ENCODE results near the gene MFSD11. TPM values are rescaled to one million over a fixed set of nuclear protein-coding genes. Genes with fewer than 3 reads are reported as not detected.
"Not testable (repeated sequence)": the region's sequence is repeated elsewhere in the genome, so short reads cannot be mapped to it uniquely, and the experiment has no call there.

The MFSD11 gene
- total and polyA plus RNA-seq, 7 donors: 10.1 to 27.4 (median 20.7) TPM

DNA sequence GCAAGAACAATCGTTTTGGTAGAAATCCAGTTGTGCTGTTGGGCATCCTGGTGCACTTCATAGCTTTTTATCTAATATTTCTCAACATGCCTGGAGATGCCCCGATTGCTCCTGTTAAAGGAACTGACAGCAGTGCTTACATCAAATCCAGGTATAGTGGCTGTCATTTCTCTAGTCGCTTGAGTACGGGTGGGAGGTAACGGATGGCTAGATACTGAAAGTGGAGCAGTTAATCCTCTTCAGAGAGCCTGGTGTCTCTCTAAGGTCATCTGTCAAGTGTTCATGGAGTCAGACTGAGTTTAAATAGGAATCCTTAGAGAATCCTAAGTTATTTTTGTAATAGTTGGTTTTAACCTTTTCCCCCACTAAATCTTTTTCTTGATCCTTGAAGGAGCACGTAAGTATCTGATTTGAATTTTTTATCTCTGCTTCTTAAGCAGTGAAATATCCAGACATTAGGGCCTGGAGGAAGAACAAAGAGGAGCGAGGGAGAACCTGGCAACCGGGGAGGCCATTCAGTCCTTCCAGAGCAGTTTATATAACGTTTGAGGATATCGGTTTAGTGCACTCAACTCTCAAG, 37.2 kb downstream of the MFSD11 start:
- intact Hi-C loops (cut with DNase I): no loop called here
- Histone ChIP-seq H3K27me3 (ENCODE audit: insufficient read depth in 3 of 3, low read length in 2 of 3) (no peaks in the 10 kb centered on the region), H3K4me1 (no peaks in the 10 kb centered on the region), H3K9me3 (no peaks in the 10 kb centered on the region), H3K4me3 (no peak overlapping the region), H3K27ac (no peak overlapping the region), H3K36me3 (ENCODE audit: insufficient read depth in 1 of 2, low read depth in 1 of 2) (peaks cover 11 to 98% of the 10 kb centered on the region in 2 donors)
- no peak for ATAC-seq
- no peak for DNase-seq
- TF ChIP-seq, protein P1, sequence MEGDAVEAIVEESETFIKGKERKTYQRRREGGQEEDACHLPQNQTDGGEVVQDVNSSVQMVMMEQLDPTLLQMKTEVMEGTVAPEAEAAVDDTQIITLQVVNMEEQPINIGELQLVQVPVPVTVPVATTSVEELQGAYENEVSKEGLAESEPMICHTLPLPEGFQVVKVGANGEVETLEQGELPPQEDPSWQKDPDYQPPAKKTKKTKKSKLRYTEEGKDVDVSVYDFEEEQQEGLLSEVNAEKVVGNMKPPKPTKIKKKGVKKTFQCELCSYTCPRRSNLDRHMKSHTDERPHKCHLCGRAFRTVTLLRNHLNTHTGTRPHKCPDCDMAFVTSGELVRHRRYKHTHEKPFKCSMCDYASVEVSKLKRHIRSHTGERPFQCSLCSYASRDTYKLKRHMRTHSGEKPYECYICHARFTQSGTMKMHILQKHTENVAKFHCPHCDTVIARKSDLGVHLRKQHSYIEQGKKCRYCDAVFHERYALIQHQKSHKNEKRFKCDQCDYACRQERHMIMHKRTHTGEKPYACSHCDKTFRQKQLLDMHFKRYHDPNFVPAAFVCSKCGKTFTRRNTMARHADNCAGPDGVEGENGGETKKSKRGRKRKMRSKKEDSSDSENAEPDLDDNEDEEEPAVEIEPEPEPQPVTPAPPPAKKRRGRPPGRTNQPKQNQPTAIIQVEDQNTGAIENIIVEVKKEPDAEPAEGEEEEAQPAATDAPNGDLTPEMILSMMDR (IDR thresholded peaks at IDR 0.05): no peak
- 83 to 86% (median 84%) methylated on average over 10 of the region's 10 CpGs for WGBS, 3 donors

DNA sequence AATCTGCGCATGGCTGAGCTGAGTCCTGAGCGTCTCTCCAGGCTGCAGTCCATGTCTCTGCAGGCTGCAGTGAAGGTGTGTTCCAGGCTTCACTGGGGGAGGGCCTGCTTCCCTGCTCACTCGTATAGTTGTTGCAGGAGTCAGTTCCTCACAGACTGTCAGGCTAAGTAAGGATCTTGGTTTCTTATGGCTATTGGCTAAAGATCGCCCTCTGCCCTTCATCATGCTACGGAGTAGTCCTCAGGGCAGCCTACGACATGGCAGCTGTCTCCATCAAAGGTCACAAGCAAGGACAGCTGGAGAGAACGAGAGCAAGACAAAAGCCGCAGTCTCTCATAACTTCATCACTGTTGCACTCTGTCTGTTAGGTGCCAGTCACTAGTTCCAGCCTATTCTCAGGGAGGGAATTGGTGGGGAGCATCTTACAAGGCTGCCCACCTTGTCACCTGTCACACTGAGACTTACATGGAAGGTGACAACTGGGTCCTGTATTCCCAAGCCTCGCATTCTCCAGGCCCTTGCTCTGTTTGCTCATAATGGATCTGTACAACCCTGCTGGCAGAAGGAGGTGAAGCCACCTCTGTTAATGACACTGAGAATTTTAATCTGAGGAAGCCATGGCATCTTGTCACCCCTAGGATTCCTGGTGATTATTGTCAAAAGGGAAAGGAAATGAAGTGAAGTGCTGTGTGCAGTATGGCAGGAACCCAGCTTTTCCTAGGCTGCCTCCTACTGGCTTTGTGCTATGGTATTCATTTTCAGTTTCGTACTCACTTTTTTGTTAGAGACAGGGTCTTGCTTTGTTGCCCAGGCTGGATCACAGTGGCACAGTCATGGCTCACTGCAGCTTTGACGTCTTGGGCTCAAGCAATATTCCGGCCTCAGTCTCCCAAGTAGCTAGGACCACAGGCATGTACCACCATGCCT, 43.4 kb downstream of the MFSD11 start:
- intact Hi-C loops (cut with DNase I): no loop called here
- WGBS, 3 donors: 71 to 81% (median 73%) methylated on average over 12 of the region's 12 CpGs
- Histone ChIP-seq H3K4me1 (no peaks in the 10 kb centered on the region), H3K27me3 (ENCODE audit: insufficient read depth in 3 of 3, low read length in 2 of 3) (no peaks in the 10 kb centered on the region), H3K36me3 (ENCODE audit: insufficient read depth in 1 of 2, low read depth in 1 of 2) (peaks cover 7 to 82% of the 10 kb centered on the region in 2 donors), H3K27ac (no peak overlapping the region), H3K9me3 (no peaks in the 10 kb centered on the region), H3K4me3 (no peak overlapping the region)
- TF ChIP-seq, protein P1 (IDR thresholded peaks at IDR 0.05): no peak
- ATAC-seq (peak; percentile 31 to 49 (median 44)), DNase-seq (no peak)

DNA sequence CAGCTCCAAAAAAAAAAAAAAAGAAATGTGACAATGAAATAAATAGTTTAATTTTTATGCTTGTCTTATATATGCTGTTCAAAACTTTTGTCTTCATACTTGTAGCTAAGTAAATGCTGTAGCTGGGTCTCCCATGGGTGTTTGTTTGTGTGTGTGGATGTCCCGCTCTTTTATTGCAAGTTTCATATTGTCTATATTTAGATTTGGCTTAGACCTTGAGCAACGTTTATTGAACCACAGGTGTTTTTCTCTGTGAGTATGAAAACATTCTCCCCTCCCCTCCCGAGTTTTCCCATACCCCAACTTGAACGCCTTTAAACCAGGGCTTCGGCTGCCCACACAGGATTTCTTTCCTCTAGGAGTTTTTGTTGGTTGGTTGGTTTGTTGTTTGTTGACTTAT, 45.2 kb downstream of the MFSD11 start:
- ATAC-seq (no peak), DNase-seq (no peak)
- no peak overlapping the region for H3K4me3 ChIP-seq
- H3K27ac ChIP-seq: no peak overlapping the region
- peaks cover 4 to 68% of the 10 kb centered on the region in 2 donors for H3K36me3 ChIP-seq (ENCODE audit: insufficient read depth in 1 of 2, low read depth in 1 of 2)
- intact Hi-C loops (cut with DNase I): no loop called here
- TF ChIP-seq, protein P1 (IDR thresholded peaks at IDR 0.05): no peak
- 65 to 67% (median 66%) methylated on average over 5 of the region's 5 CpGs for WGBS, 3 donors
- H3K9me3 ChIP-seq: no peaks in the 10 kb centered on the region
- no peaks in the 10 kb centered on the region for H3K27me3 ChIP-seq (ENCODE audit: insufficient read depth in 3 of 3, low read length in 2 of 3)
- peaks cover 3% of the 10 kb centered on the region for H3K4me1 ChIP-seq

DNA sequence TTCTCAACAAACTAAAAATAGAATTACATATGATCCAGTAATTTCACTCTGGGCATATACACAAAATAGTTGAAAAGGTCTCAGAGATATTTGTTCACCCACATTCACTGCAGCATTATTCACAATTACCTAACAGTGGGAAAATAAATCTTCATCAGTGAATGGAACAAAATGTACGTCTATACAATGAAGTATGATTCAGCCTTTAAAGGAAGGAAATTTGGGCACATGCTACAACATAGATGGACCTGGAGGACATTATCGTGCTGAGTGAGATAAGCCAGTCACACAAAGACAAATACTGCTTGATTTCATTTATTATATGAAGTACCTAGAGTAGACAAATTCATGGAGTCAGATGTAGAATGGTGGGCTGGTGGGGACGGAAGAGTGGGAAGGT, 47.0 kb downstream of the MFSD11 start:
- no peaks in the 10 kb centered on the region for H3K27me3 ChIP-seq (ENCODE audit: insufficient read depth in 3 of 3, low read length in 2 of 3)
- DNase-seq (no peak), ATAC-seq (no peak)
- WGBS, 3 donors: 82 to 90% (median 87%) methylated on average over 3 of the region's 3 CpGs
- no peak overlapping the region for H3K27ac ChIP-seq
- peaks cover 3% of the 10 kb centered on the region for H3K4me1 ChIP-seq
- H3K4me3 ChIP-seq: no peak overlapping the region
- peaks cover 2 to 50% of the 10 kb centered on the region in 2 donors for H3K36me3 ChIP-seq (ENCODE audit: insufficient read depth in 1 of 2, low read depth in 1 of 2)
- intact Hi-C loops (cut with DNase I): no loop called here
- TF ChIP-seq, protein P1 (IDR thresholded peaks at IDR 0.05): no peak
- no peaks in the 10 kb centered on the region for H3K9me3 ChIP-seq

DNA sequence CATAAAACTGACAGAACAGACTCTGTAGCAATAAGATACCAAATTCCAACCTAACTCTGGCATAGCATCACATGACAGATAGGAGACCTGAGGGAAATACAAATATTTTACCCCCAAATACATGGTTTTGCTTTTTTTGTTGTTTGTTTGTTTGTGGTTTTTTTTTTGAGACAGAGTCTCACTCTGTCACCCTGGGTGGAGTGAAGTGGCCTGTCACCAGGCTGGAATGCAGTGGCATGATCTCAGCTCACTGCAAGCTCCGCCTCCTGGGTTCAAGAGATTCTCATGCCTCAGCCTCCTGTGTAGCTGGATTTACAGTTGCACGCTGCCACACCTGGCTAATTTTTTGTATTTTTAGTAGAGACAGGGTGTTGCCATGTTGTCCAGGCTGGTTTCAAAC, 49.9 kb downstream of the MFSD11 start:
- H3K4me3 ChIP-seq; H3K27me3 ChIP-seq (ENCODE audit: insufficient read depth in 3 of 3, low read length in 2 of 3); ATAC-seq; H3K27ac ChIP-seq; DNase-seq; H3K4me1 ChIP-seq; intact Hi-C loops (cut with DNase I); H3K9me3 ChIP-seq: not testable (repeated sequence)
- WGBS, 3 donors: 81 to 89% (median 83%) methylated on average over 2 of the region's 2 CpGs
- peaks cover 0 to 22% of the 10 kb centered on the region in 2 donors for H3K36me3 ChIP-seq (ENCODE audit: insufficient read depth in 1 of 2, low read depth in 1 of 2)
